HepG2 (cell line): ENCODE results near the gene PHACTR3. TPM values are rescaled to one million over a fixed set of nuclear protein-coding genes. Genes with fewer than 3 reads are reported as not detected.

ENCODE experiments used
- ATAC-seq: fragments of 200-7000 bp; cut with Tn5 transposase; 3 replicates; pipeline ENCODE4 v1.9.1; 2020; ENCODE audit warnings: mild to moderate bottlenecking, moderate library complexity
- BruUV-seq: library from RNA; stranded (reverse); fragments of 400-500 nt; replicated peaks from 2 replicates; lab custom pipeline; 2021; lab: Mats Ljungman, UMichigan
- CTCF ChIA-PET: fragments of 300-600 bp; formaldehyde crosslinking; extraction: SDS; loops from one replicate; lab custom pipeline; 2021; ENCODE audit warnings: low total read pairs, inconsistent platforms, low intra/inter-chr PET ratio; lab: Yijun Ruan, JAX
- POLR2A ChIA-PET: fragments of 350-600 bp; sonication (Branson Sonifier 250); formaldehyde crosslinking; loops from one replicate; lab custom pipeline; 2020; ENCODE audit warnings: antibody characterized with exemption, inconsistent platforms; lab: Yijun Ruan, JAX
- DNase-seq: peaks from one replicate; pipeline ENCODE4 v3.0.0-alpha.2; 2015; ENCODE audit warnings: low spot score
- FAIRE-seq: peaks from 3 replicates; lab custom pipeline; 2011; peaks lifted over from hg19 to GRCh38; lab: Jason Lieb, UNC
- H2AFZ ChIP-seq: one replicate; pipeline ENCODE4 v1.6.1; 2011; ENCODE audit warnings: low read length, inconsistent platforms
- H3K27ac ChIP-seq: fragments of 300-600 bp; 3 replicates; pipeline ENCODE4 v1.8.0; 2011; ENCODE audit warnings: mixed run types, mild to moderate bottlenecking, mixed read lengths, low read length, inconsistent platforms; ENCODE audit not compliant: insufficient read depth; ENCODE audit errors: extremely low read length
- H3K27me3 ChIP-seq, 2 experiments: fragments of 200-600 bp in 1 of 2; 2 replicates in 1 of 2; 3 replicates in 1 of 2; pipeline versions ENCODE4 v1.6.0 to v1.8.0; 2011; ENCODE audit warnings: low read length in 2 of 2, mild to moderate bottlenecking in 2 of 2, moderate library complexity in 2 of 2, inconsistent platforms in 1 of 2; ENCODE audit not compliant: insufficient read depth in 2 of 2, control insufficient read depth in 1 of 2
- H3K36me3 ChIP-seq, 2 experiments: fragments of 200-600 bp in 1 of 2; replicated peaks in 1 of 2; 2 replicates in 1 of 2; 3 replicates in 1 of 2; pipeline versions ENCODE4 v1.5.1 to v1.8.0; 2011; ENCODE audit warnings: low read length in 2 of 2, inconsistent platforms in 1 of 2; ENCODE audit not compliant: insufficient read depth in 2 of 2, control insufficient read depth in 1 of 2
- H3K4me1 ChIP-seq: 2 replicates; pipeline ENCODE4 v1.5.1; 2012; ENCODE audit warnings: low read length, inconsistent platforms; ENCODE audit not compliant: insufficient read depth
- H3K4me2 ChIP-seq: 2 replicates; pipeline ENCODE4 v1.6.0; 2011; ENCODE audit warnings: low read depth, low read length, inconsistent platforms
- H3K4me3 ChIP-seq, 3 experiments: fragments of 200-600 bp in 1 of 3; sonication (generic), shearing (Covaris generic) in 1 of 3; replicated peaks in 1 of 3; 2 replicates each; pipeline ENCODE4 v1.5.1; 2011 to 2016; ENCODE audit warnings: low read length in 3 of 3, inconsistent platforms in 2 of 3, low read depth in 2 of 3, mild to moderate bottlenecking in 2 of 3, control low read depth in 1 of 3, mixed read lengths in 1 of 3; ENCODE audit not compliant: insufficient read depth in 1 of 3
- H3K79me2 ChIP-seq: one replicate; pipeline ENCODE4 v1.6.1; 2011; ENCODE audit warnings: low read length, inconsistent platforms; ENCODE audit not compliant: insufficient read depth
- H3K9ac ChIP-seq: 2 replicates; pipeline ENCODE4 v1.6.0; 2011; ENCODE audit warnings: mild to moderate bottlenecking, low read depth, low read length, inconsistent platforms; ENCODE audit not compliant: insufficient read depth
- H3K9me3 ChIP-seq: 2 replicates; pipeline ENCODE4 v1.5.1; 2012; ENCODE audit warnings: mild to moderate bottlenecking, low read length
- H4K20me1 ChIP-seq: 2 replicates; pipeline ENCODE4 v1.6.0; 2011; ENCODE audit warnings: inconsistent platforms, mild to moderate bottlenecking, low read length, moderate library complexity; ENCODE audit not compliant: insufficient read depth
- FOXP1 ChIP-seq, 2 experiments: fragments of 450-650 bp in 1 of 2; IDR thresholded peaks; 2 replicates each; pipeline ENCODE4 v1.6.1; 2017 to 2018; ENCODE audit warnings: antibody characterized with exemption in 1 of 2
- IKZF1 ChIP-seq: fragments of 450-650 bp; IDR thresholded peaks from 2 replicates; pipeline ENCODE4 v1.7.1; 2016
- MNT ChIP-seq: fragments of 450-650 bp; IDR thresholded peaks from 2 replicates; pipeline ENCODE4 v1.6.1; 2016
- NBN ChIP-seq: fragments of 450-650 bp; conservative IDR thresholded peaks from 2 replicates; pipeline ENCODE4 v1.6.1; 2017
- NONO ChIP-seq, 2 experiments: fragments of 450-650 bp in 1 of 2; sonication (generic) in 1 of 2; formaldehyde crosslinking in 1 of 2; IDR thresholded peaks in 1 of 2; conservative IDR thresholded peaks in 1 of 2; 2 replicates each; pipeline versions ENCODE4 v1.6.1 to v1.8.0; 2017 to 2022; ENCODE audit warnings: mild to moderate bottlenecking in 1 of 2, missing genetic modification reagents in 1 of 2, moderate library complexity in 1 of 2
- RNF219 ChIP-seq: sonication (generic); formaldehyde crosslinking; IDR thresholded peaks from 2 replicates; pipeline ENCODE4 v1.5.0; 2020; ENCODE audit warnings: mild to moderate bottlenecking, missing genetic modification reagents
- TFAP4 ChIP-seq: sonication (generic); IDR thresholded peaks from 2 replicates; pipeline ENCODE4 v1.6.1; 2016; ENCODE audit warnings: low read depth, borderline replicate concordance
- WGBS: methylation state at CpG from one replicate; pipeline ENCODE4 v1.1.6; 2017; ENCODE audit warnings: low lambda C conversion rate; 5-methylcytosine and 5-hydroxymethylcytosine counted together
- in situ Hi-C: cut with HindIII; loops from 2 replicates; pipeline ENCODE4 v1.10.0; 2017; ENCODE audit warnings: low pct_unique_long_range_greater_than_20kb; ENCODE audit not compliant: extremely low pct_ligation_motif_present
- intact Hi-C: fragments of 100-400 bp; cut with micrococcal nuclease; formaldehyde crosslinking; loops from one replicate; pipeline ENCODE4 v1.10.0; 2022; ENCODE audit not compliant: unreplicated experiment
- polyA plus RNA-seq, 8 experiments: library from polyadenylated mRNA; depleted of rRNA in 3 of 8; stranded (reverse) in 7 of 8; unstranded in 1 of 8; fragments of >200 nt; fragmentation: Illumina TruSeq in 4 of 8; extraction: Trizol in 4 of 8; gene quantifications; 2 replicates each; pipeline versions ENCODE4 v1.2.1 to v1.2.3, GENCODE V29; 2011 to 2016; ENCODE audit warnings: low read depth in 4 of 8, missing spikeins in 1 of 8, mixed read lengths in 1 of 8; ENCODE audit not compliant: insufficient read depth in 1 of 8
- total RNA-seq, 5 experiments: library from RNA; depleted of rRNA; stranded (reverse); fragments of >200 nt; fragmentation: Illumina TruSeq; extraction: Trizol; gene quantifications; 2 replicates each; pipeline ENCODE4 v1.2.3, GENCODE V29; 2016; ENCODE audit warnings: low read depth in 1 of 5

PHACTR3 gene
- total and polyA plus RNA-seq, 2 of the 13 experiments (the other 11 are each of a cell fraction or from before 2014, with no cell fraction given) = not detected

- no peak overlapping the region for H3K4me2 ChIP-seq
- H3K4me1 ChIP-seq = peaks cover 4% of the 10 kb centered on the region; the same call in 1 of the 2 replicates
- TF ChIP-seq MNT (peak; percentile 90), NONO (IDR thresholded peaks at IDR 0.05) (0 out of 2 replicates have a peak, but pooled peaks have one; percentile 15), NONO (CRISPR knock-in tag; conservative IDR thresholded peaks at IDR 0.05) (no peak), TFAP4 (no peak), IKZF1 (0 out of 2 replicates have a peak, but pooled peaks have one; percentile 33), RNF219 (CRISPR knock-in tag) (no peak), FOXP1 (IDR thresholded peaks at IDR 0.05) (0 out of 2 replicates have a peak, but pooled peaks have one; percentile 8), FOXP1 (CRISPR knock-in tag; IDR thresholded peaks at IDR 0.05) (no peak), NBN (0 out of 2 replicates have a peak, but pooled peaks have one; percentile 18)
- TF ChIP-seq, all 625 proteins: peak for 5
- H3K79me2 ChIP-seq = no peaks in the 10 kb centered on the region
- FAIRE-seq (no peak), ATAC-seq (no peak), DNase-seq (no peak)
- in situ Hi-C loops (no loop called here), intact Hi-C loops (no loop called here)
- 21% methylated on average over 17 of the region's 19 CpGs for WGBS
- no peak overlapping the region for H2AFZ ChIP-seq
- POLR2A ChIA-PET = no interaction called here
- H3K36me3 ChIP-seq = no peaks in the 10 kb centered on the region
- H3K9ac ChIP-seq = no peak overlapping the region
- no peak overlapping the region for H3K4me3 ChIP-seq
- H4K20me1 ChIP-seq = peaks cover 5% of the 10 kb centered on the region; the same call in 1 of the 2 replicates
- CTCF ChIA-PET = no interaction called here
- H3K27me3 ChIP-seq = peaks cover 4 to 29% of the 10 kb centered on the region in 2 experiments; a peak in 2 of 5 replicates
- H3K27ac ChIP-seq = no peak overlapping the region
- no peaks in the 10 kb centered on the region for H3K9me3 ChIP-seq
- BruUV-seq = no TSS peak
Observed at GRCh38 chr20:59567585-59568508, 36.5 kb upstream of the PHACTR3 start.
